NCI-H345 (cell line): ENCODE measurements around the gene SRRM3.
"Not testable (repeated sequence)": the region's sequence is repeated elsewhere in the genome, so short reads cannot be mapped to it uniquely, and the experiment has no call there.

Experiments used
- DNase-seq: peaks from one replicate; lab custom pipeline; 2025; lab: John Stamatoyannopoulos, UW

Gene SRRM3

DNA sequence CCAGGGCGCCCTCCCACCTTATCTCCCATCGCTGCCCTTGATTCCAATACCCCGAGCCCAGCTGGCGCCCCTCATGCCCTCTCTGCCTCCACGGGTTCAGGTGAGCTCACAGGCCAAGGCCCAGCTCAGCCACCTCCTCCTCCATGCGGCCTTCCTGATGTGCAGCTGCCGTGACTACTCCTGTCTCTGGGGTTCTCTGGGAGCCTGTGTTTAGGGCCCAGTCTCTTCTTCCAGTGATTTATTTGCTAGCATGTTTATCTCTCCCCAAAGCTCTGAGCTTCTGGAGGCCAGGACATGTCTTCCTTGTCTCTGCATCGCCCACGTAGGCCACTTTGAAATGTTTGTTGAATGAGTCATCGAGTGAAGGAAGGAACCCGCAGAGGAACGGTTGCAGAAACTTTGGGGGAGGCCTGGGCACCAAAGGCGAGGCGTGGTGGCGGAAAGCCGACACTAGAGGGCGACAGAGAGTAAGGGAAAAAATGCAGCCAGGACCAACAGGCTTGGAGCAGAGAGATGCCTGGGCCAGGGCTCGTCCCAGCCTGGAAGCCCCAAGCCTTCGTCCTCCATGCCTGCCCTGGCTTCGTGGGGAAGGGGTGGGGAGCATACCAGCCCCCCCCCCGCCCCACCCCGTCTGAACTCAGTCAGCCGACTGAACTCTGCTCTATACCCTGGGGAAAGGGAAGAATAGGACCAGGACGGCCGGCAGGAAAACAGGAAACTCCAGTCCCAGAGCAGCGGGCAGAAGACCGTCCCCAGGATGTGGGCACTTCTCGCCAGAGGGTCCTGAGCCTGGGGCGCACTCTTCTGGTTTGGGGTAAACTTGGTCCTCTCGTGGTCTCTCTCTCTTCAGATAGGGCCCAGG, 89.9 kb downstream of the SRRM3 start:
- DNase-seq, result peak; percentile 83

- DNase-seq, result no peak
Measured at GRCh38 chr7:76292213-76292573, 90.5 kb downstream of the SRRM3 start.

- DNase-seq, result not testable (repeated sequence)
Measured at GRCh38 chr7:76292911-76293310, 91.2 kb downstream of the SRRM3 start.

DNA sequence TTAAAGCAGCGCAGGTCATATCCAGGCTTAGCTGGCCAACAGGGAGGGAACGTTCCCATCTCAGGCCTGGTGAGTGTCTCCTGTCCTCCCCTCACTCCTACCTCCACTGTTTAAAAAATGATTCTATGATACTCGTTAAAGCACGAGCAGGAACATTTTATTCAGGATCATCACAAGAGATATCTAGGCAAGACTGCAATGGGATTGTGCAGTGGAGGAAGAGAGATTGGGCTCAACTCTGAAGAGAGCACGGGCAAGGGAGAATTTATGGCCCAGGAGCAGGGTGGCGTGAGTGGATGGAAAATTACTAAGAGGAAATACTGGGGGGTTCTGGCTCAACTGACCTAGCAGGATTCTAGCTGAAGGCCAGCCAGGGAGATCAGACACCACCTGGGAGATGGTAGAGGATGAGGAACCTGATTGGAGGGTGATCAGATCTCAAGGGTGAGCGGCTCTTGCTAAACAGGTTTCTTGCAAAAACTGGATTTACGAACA, 91.8 kb downstream of the SRRM3 start:
- no peak for DNase-seq

GRCh38 chr7:76294344-76295024, 92.8 kb downstream of the SRRM3 start:
- DNase-seq, result peak; percentile 92

- DNase-seq, result peak; percentile 28
Measured at GRCh38 chr7:76296743-76297740, 95.3 kb downstream of the SRRM3 start.

GRCh38 chr7:76300166-76300731, 98.6 kb downstream of the SRRM3 start:
- DNase-seq, result no peak

- DNase-seq, result no peak
Measured at GRCh38 chr7:76301000-76301399, 99.3 kb downstream of the SRRM3 start.

DNA sequence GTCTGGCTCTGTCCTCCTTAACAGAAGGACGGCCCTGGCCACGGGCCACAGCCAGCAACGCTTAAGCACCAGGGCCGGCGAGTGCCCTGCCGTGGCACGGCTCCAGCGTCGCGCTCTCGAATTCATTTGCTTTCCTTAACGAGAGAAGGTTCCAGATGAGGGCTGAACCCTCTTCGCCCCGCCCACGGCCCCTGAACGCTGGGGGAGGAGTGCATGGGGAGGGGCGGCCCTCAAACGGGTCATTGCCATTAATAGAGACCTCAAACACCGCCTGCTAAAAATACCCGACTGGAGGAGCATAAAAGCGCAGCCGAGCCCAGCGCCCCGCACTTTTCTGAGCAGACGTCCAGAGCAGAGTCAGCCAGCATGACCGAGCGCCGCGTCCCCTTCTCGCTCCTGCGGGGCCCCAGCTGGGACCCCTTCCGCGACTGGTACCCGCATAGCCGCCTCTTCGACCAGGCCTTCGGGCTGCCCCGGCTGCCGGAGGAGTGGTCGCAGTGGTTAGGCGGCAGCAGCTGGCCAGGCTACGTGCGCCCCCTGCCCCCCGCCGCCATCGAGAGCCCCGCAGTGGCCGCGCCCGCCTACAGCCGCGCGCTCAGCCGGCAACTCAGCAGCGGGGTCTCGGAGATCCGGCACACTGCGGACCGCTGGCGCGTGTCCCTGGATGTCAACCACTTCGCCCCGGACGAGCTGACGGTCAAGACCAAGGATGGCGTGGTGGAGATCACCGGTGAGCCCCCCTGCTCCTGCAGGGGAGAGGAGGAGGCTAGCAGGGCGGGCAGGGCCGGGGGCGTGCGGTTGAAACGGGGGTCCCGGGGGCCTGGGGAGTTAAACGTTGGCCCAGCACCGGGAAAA, 100.9 kb downstream of the SRRM3 start, which contains the start of gene HSPB1:
Gene HSPB1 (plus strand): TSS at position 327 of the 855 bp plus-strand sequence. CDS start 40 bp downstream, at position 367.
- peak; percentile 89 for DNase-seq

DNA sequence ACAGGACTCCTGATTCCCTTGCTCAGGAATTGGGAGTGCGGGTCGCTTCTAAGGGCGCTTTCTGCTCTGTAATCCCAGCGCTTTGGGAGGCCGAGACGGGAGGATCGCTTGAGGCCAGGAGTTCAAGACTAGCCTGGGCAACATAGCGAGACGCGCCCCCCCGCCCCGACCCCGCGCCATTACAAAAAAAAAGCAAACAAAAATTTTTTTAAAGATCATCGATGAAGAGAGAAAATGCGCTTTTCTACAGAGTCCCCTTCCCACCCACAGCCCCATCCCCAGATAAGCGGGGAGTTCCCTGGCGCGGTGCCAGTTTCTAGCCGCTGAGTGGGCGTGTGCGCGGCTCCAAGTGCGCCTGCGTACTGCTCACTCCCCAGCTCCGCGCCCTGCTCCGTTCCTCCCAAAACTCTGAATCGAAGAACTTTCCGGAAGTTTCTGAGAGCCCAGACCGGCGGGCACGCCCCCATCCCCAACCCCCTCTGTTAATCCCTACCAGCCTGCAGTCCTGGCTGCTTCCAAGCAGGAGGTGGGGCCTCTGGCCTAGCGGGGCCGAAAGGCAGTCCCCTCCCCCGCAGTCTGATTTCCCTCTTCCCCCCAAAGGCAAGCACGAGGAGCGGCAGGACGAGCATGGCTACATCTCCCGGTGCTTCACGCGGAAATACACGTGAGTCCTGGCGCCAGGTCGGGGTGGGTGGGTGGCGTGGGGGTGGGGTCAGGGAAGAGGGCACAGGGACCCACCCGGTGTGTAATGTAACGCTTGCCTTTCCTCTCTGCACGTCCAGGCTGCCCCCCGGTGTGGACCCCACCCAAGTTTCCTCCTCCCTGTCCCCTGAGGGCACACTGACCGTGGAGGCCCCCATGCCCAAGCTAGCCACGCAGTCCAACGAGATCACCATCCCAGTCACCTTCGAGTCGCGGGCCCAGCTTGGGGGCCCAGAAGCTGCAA, 101.8 kb downstream of the SRRM3 start:
- peak; percentile 80 for DNase-seq

- no peak for DNase-seq
Measured at GRCh38 chr7:76304888-76305375, 103.2 kb downstream of the SRRM3 start.

- DNase-seq, result not testable (repeated sequence)
Measured at GRCh38 chr7:76308874-76309273, 107.2 kb downstream of the SRRM3 start.

DNA sequence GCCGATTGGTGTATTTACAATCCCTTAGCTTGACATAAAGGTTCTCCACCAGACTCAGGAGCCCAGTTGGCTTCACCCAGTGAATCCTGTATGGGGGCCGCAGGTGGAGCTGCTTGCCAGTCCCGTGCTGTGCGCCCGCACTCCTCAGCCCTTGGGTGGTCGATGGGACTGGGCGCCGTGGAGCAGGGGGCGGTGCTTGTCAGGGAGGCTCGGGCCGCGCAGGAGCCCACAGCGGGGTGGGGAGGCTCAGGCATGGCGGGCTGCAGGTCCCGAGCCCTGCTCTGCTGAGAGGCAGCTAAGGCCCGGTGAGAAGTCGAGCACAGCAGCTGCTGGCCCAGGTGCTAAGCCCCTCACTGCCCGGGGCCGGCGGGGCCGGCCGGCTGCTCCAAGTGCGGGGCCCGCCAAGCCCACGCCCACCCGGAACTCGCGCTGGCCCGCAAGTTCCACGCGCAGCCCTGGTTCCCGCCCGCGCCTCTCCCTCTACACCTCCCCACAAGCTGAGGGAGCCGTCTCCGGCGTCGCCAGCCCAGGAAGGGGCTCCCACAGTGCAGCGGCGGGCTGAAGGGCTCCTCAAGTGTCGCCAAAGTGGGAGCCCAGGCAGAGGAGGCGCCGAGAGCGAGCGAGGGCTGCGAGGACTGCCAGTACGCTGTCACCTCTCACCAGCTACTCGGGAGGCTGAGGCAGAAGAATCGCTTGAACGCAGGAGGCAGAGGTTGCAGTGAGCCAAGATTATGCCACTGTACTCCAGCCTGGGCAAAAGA, 107.8 kb downstream of the SRRM3 start:
- not testable (repeated sequence) for DNase-seq

DNA sequence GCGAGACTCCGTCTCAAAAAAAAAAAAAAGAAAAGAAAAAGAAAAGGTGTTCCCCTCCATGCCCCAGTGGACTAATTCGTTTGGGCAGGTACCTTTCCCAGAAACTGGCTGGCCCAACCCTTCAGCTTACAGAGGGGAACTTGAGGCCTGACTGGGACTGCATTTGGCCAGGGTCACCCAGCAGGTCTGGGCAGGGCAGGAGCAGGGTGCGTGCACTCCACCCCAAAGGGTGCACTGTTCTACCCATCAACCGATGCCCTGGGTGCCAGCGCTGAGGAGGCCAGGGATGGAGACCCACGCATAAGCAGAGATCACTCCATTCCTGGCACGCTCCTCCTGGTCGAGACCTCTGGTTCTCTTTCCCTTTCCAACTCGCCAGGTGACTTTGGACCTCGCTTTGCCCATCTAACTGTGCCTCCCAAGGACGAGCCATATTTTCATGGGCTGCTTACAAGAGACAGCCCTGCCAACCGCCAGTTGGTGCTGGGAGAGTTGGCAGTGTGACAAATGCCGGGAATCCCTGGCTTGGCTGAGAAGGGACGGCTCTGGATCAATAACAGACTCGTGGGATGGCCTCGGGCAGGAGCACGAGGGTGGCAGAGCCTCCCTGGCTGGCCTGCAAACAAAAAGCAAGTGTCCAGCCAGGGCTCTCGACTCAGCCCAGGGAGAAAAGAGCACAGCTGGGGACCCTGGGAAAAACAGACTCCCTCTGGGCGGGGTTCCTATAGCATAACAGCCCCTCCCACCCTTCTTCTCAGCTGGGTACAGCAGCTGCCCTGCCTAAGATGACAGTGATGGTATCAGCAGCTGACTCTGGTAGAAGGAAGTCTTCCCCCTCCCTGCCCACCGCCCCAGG, 108.6 kb downstream of the SRRM3 start:
- DNase-seq, result peak; percentile 96

GRCh38 chr7:76311838-76312237, 110.1 kb downstream of the SRRM3 start:
- not testable (repeated sequence) for DNase-seq

- peak; percentile 93 for DNase-seq
Measured at GRCh38 chr7:76314042-76314721, 112.5 kb downstream of the SRRM3 start.

DNA sequence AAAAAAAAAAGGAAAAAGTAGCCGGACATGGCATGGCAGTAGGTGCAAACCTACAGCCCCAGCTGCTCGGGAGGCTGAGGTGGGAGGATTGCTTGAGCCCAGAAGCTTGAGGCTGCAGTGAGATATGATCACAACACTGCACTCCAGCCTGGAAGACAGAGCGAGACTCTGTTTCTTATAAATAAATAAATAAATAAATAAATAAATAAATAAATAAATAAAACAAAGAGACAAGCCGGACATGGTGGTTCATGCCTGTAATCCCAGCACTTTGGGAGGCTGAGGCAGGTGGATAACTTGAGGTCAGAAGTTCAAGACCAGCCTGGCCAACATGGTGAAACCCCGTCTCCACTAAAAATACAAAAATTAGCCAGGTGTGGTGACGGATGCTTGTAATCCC, 113.0 kb downstream of the SRRM3 start:
- not testable (repeated sequence) for DNase-seq
